ENCODE data around the gene CFAP74. TPM values are rescaled to one million over a fixed set of nuclear protein-coding genes. Genes with fewer than 3 reads are reported as not detected.

Gene CFAP74
- total and polyA plus RNA-seq, 2 of the 13 experiments (the other 11 are each of a cell fraction or from before 2014, with no cell fraction given), result 0.27 to 0.62 TPM

DNA sequence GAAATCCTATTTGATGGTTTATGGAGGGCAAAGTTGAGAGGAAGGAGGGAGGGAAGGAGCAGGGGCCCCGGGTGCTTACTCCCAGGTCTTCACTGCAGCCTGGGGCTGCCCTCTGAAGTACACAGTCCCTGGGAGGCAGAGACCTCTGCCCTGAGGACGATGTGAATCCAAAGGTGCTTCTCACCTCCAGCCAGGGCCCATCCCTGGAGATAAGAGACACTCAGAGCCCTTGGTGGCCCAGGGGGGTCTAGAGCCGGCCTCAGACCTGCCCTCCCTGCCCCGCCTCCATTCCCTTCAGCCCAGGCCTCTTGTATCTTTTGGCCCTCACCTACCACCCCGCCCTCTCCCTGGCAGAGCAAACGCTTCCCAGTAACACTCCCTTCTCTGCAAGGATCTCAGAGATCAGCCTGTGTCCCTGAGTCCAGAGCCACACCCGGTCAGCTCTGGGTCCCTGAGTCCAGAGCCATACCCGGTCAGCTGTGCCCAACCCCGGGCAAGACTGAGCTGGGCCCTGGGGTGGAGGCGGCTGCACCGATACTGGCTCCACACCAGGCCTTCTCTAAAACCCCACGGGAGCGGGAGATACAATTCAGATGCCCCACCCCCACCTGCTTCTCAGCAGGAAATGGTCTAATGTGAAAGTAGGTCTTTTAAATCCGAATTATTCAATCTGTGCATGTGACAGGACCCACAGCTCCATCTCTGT, 109.1 kb downstream of the CFAP74 start (continued):
- TF ChIP-seq, protein P1, sequence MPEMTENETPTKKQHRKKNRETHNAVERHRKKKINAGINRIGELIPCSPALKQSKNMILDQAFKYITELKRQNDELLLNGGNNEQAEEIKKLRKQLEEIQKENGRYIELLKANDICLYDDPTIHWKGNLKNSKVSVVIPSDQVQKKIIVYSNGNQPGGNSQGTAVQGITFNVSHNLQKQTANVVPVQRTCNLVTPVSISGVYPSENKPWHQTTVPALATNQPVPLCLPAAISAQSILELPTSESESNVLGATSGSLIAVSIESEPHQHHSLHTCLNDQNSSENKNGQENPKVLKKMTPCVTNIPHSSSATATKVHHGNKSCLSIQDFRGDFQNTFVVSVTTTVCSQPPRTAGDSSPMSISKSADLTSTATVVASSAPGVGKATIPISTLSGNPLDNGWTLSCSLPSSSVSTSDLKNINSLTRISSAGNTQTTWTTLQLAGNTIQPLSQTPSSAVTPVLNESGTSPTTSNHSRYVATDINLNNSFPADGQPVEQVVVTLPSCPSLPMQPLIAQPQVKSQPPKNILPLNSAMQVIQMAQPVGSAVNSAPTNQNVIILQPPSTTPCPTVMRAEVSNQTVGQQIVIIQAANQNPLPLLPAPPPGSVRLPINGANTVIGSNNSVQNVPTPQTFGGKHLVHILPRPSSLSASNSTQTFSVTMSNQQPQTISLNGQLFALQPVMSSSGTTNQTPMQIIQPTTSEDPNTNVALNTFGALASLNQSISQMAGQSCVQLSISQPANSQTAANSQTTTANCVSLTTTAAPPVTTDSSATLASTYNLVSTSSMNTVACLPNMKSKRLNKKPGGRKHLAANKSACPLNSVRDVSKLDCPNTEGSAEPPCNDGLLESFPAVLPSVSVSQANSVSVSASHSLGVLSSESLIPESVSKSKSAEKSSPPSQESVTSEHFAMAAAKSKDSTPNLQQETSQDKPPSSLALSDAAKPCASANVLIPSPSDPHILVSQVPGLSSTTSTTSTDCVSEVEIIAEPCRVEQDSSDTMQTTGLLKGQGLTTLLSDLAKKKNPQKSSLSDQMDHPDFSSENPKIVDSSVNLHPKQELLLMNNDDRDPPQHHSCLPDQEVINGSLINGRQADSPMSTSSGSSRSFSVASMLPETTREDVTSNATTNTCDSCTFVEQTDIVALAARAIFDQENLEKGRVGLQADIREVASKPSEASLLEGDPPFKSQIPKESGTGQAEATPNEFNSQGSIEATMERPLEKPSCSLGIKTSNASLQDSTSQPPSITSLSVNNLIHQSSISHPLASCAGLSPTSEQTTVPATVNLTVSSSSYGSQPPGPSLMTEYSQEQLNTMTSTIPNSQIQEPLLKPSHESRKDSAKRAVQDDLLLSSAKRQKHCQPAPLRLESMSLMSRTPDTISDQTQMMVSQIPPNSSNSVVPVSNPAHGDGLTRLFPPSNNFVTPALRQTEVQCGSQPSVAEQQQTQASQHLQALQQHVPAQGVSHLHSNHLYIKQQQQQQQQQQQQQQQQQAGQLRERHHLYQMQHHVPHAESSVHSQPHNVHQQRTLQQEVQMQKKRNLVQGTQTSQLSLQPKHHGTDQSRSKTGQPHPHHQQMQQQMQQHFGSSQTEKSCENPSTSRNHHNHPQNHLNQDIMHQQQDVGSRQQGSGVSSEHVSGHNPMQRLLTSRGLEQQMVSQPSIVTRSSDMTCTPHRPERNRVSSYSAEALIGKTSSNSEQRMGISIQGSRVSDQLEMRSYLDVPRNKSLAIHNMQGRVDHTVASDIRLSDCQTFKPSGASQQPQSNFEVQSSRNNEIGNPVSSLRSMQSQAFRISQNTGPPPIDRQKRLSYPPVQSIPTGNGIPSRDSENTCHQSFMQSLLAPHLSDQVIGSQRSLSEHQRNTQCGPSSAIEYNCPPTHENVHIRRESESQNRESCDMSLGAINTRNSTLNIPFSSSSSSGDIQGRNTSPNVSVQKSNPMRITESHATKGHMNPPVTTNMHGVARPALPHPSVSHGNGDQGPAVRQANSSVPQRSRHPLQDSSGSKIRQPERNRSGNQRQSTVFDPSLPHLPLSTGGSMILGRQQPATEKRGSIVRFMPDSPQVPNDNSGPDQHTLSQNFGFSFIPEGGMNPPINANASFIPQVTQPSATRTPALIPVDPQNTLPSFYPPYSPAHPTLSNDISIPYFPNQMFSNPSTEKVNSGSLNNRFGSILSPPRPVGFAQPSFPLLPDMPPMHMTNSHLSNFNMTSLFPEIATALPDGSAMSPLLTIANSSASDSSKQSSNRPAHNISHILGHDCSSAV (CRISPR knock-in tag; IDR thresholded peaks at IDR 0.05; ENCODE audit: borderline replicate concordance), result no peak
- TF ChIP-seq ZNF484 (CRISPR knock-in tag; IDR thresholded peaks at IDR 0.05; ENCODE audit: borderline replicate concordance, low read depth) (no peak), YEATS2 (CRISPR knock-in tag; IDR thresholded peaks at IDR 0.05; ENCODE audit: borderline replicate concordance) (no peak), GTF3A (CRISPR knock-in tag; conservative IDR thresholded peaks at IDR 0.05) (no peak), MXI1 (IDR thresholded peaks at IDR 0.05; ENCODE audit: borderline replicate concordance, low read depth, low read length) (no peak), ZNF878 (CRISPR knock-in tag; IDR thresholded peaks at IDR 0.05) (no peak), RELA (CRISPR knock-in tag; IDR thresholded peaks at IDR 0.05) (no peak), MIER2 (CRISPR knock-in tag; IDR thresholded peaks at IDR 0.05) (no peak), ZKSCAN5 (CRISPR knock-in tag; IDR thresholded peaks at IDR 0.05) (peak; percentile 57; the same call in 1 of the 2 replicates), SMC3 (IDR thresholded peaks at IDR 0.05; ENCODE audit: low read length) (no peak), GLI4 (CRISPR knock-in tag; IDR thresholded peaks at IDR 0.05; ENCODE audit: borderline replicate concordance) (no peak), NPAS2 (CRISPR knock-in tag; IDR thresholded peaks at IDR 0.05; ENCODE audit: borderline replicate concordance) (no peak)
- TF ChIP-seq, protein P2, sequence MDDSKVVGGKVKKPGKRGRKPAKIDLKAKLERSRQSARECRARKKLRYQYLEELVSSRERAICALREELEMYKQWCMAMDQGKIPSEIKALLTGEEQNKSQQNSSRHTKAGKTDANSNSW (CRISPR knock-in tag; IDR thresholded peaks at IDR 0.05; ENCODE audit: borderline replicate concordance), result no peak
- TF ChIP-seq, protein P3, sequence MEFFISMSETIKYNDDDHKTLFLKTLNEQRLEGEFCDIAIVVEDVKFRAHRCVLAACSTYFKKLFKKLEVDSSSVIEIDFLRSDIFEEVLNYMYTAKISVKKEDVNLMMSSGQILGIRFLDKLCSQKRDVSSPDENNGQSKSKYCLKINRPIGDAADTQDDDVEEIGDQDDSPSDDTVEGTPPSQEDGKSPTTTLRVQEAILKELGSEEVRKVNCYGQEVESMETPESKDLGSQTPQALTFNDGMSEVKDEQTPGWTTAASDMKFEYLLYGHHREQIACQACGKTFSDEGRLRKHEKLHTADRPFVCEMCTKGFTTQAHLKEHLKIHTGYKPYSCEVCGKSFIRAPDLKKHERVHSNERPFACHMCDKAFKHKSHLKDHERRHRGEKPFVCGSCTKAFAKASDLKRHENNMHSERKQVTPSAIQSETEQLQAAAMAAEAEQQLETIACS (CRISPR knock-in tag; IDR thresholded peaks at IDR 0.05), result 0 out of 2 replicates have a peak, but pooled peaks have one; percentile 29
- TF ChIP-seq, protein P4, sequence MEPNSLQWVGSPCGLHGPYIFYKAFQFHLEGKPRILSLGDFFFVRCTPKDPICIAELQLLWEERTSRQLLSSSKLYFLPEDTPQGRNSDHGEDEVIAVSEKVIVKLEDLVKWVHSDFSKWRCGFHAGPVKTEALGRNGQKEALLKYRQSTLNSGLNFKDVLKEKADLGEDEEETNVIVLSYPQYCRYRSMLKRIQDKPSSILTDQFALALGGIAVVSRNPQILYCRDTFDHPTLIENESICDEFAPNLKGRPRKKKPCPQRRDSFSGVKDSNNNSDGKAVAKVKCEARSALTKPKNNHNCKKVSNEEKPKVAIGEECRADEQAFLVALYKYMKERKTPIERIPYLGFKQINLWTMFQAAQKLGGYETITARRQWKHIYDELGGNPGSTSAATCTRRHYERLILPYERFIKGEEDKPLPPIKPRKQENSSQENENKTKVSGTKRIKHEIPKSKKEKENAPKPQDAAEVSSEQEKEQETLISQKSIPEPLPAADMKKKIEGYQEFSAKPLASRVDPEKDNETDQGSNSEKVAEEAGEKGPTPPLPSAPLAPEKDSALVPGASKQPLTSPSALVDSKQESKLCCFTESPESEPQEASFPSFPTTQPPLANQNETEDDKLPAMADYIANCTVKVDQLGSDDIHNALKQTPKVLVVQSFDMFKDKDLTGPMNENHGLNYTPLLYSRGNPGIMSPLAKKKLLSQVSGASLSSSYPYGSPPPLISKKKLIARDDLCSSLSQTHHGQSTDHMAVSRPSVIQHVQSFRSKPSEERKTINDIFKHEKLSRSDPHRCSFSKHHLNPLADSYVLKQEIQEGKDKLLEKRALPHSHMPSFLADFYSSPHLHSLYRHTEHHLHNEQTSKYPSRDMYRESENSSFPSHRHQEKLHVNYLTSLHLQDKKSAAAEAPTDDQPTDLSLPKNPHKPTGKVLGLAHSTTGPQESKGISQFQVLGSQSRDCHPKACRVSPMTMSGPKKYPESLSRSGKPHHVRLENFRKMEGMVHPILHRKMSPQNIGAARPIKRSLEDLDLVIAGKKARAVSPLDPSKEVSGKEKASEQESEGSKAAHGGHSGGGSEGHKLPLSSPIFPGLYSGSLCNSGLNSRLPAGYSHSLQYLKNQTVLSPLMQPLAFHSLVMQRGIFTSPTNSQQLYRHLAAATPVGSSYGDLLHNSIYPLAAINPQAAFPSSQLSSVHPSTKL (CRISPR knock-in tag; IDR thresholded peaks at IDR 0.05), result no peak

Data from HepG2 (cell line).